Stomach smooth muscle (tissue), 2 donors: ENCODE data around the gene OTOA.
"Not testable (repeated sequence)": the region's sequence is repeated elsewhere in the genome, so short reads cannot be mapped to it uniquely, and the experiment has no call there.

ENCODE experiments used
- H3K27ac ChIP-seq: one replicate; pipeline ENCODE4 v1.7.0; 2013; ENCODE audit warnings: mild to moderate bottlenecking, low read length, inconsistent platforms
- H3K27me3 ChIP-seq, 2 donors: one replicate each; pipeline ENCODE4 v1.7.0; 2013; ENCODE audit warnings: low read length in 2 of 2; ENCODE audit not compliant: insufficient read depth in 2 of 2, control insufficient read depth in 1 of 2
- H3K36me3 ChIP-seq, 2 donors: one replicate each; pipeline ENCODE4 v1.7.0; 2013; ENCODE audit warnings: low read length in 2 of 2; ENCODE audit not compliant: control insufficient read depth in 2 of 2, insufficient read depth in 2 of 2
- H3K4me1 ChIP-seq: one replicate; pipeline ENCODE4 v1.7.0; 2013; ENCODE audit warnings: low read length; ENCODE audit not compliant: control insufficient read depth, insufficient read depth
- H3K4me3 ChIP-seq, 2 donors: one replicate each; pipeline ENCODE4 v1.7.0; 2013; ENCODE audit warnings: low read length in 2 of 2
- H3K9ac ChIP-seq, 2 donors: one replicate each; pipeline ENCODE4 v1.7.0; 2013; ENCODE audit warnings: low read length in 2 of 2, mild to moderate bottlenecking in 1 of 2
- H3K9me3 ChIP-seq, 2 donors: one replicate each; pipeline ENCODE4 v1.7.0; 2013; ENCODE audit warnings: low read length in 2 of 2; ENCODE audit not compliant: control insufficient read depth in 2 of 2
- donor health status: healthy.
- donor health status: Pancreatic carcinoma.

Gene OTOA

DNA sequence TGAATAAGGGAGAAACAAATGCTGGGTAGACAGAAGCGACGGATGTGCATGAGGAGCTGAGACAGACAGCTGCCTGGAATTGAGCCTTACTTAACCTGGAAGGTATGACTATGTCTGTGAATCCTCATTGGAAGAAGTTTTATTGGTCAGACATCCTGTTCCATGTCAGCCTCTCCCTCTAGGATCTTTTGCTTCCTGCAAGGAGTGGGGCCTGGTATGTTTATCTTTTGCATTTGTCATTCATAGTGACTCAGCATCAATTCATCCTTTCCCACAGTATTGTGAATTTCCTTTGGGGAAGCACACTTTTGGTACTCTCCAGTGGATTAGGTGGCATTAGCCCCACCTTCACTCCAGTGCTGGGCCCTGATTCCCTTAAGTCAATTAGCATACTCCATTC is 105.5 kb downstream of the OTOA start:
- H3K4me1 ChIP-seq, H3K9me3 ChIP-seq, H3K4me3 ChIP-seq, H3K27me3 ChIP-seq, H3K36me3 ChIP-seq, H3K27ac ChIP-seq, H3K9ac ChIP-seq: not testable (repeated sequence)

DNA sequence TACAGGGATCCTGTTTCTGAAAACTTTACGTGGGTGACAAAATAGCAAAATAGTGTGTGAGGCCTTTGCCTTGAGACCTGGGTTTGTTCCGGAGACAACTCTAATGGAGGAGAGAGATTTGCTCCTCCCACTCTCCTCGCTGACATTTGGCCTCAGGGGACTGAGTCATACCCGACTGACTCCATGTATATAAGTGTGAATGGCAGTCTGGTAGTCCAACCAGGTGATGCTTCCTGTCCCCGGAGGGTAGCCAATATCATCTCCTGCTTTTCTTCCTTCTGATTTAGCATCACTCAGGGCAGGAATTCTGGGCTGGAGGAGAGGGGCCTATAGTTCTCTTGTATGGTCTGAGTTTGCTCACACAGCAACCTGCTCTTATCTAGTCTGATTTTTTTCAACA is 106.8 kb downstream of the OTOA start:
- H3K9ac ChIP-seq, H3K27me3 ChIP-seq, H3K27ac ChIP-seq, H3K9me3 ChIP-seq, H3K36me3 ChIP-seq, H3K4me3 ChIP-seq, H3K4me1 ChIP-seq: not testable (repeated sequence)

DNA sequence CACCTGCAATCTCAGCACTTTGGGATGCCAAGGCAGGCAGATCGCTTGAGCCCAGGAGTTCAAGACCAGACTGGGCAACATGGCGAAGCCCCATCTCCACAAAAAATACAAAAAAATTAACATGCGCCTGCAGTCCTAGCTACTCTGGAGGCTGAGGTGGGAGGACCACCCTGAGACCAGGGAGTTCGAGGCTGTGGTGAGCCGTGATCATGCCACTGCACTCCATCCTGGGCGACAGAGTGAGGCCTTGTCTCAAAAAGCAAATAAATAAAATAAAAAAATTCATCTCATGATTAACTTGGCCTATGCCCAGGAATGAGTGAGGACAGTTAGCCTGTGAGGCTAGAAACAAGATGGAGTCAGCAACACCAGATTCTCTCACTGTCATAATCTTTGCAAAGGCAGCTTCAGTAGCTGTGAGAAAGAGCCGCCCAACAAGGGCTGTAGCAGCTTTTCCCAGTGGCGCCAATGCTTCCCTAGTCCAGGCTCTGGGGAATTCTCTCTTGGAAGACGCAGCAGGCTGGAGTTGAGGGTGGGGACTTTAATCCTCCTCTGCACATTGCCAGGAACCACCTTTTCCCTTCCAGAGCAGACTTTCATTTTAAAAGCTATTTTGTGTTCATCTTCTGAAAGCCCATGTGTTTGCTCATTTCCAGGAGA is 108.9 kb downstream of the OTOA start:
- not testable (repeated sequence) for H3K4me3 ChIP-seq, H3K27ac ChIP-seq, H3K9ac ChIP-seq

DNA sequence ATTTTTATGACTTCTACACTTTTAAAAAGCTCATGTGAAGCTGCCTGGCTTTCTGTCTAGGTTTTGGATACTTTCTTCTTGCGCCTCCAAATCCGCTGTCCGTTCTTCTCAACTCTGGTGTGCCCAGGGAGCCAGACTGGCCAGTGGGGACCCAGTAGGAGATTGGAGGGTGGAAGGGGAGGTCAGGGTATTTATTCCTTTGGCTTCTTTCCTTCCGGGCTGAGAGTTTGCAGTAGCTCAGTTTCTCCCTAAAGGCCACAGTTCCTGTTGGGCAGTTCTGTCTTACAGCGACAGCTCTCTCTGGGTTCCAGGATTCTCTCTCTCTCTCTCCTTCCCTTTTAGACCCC is 109.4 kb downstream of the OTOA start:
- not testable (repeated sequence) for H3K9ac ChIP-seq, H3K27ac ChIP-seq, H3K4me3 ChIP-seq

More for the DNA sequence above, 108.9 kb downstream of the OTOA start:
- not testable (repeated sequence) for H3K27me3 ChIP-seq, H3K9me3 ChIP-seq, H3K36me3 ChIP-seq, H3K4me1 ChIP-seq

DNA sequence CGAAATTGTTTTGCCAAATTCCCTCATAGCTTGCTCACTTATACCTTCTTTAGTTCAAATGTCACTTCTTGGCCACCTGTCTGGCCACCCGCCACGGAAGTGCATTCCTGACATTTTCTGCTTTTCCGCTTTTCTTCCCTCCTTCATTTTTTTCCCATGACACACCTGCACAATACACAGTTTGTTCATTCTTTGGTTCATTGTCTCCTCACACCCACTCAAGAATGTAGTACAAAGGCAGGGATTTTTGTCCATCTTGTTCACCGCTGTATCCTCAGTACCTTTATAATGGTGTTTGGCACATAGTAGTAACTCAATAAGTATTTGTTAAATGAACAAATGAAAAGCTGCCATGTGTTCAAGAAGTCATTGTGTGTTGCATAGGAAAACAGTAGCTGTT is 116.8 kb downstream of the OTOA start:
- not testable (repeated sequence) for H3K27me3 ChIP-seq, H3K4me3 ChIP-seq

More for the DNA sequence above, 109.4 kb downstream of the OTOA start:
- H3K27me3 ChIP-seq, H3K4me1 ChIP-seq, H3K36me3 ChIP-seq, H3K9me3 ChIP-seq: not testable (repeated sequence)

DNA sequence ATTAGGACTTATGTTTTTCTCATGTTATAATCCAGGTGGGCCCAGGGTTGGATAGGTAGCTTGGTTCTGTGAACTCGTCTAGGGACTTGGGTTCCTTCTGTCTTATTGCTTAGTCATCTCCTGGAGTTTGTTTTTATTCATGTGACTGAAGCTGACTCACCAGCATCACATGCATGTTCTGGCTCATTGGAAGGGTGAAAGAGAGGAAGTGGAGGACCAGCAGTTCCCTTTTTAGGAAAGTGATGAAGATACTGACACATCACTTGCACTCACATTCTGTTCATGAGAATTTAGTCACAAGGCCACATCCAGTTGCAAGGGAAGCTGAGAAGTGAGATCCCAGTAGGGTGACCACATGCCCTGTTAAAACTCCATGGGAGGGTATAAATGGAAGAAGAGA is 126.7 kb downstream of the OTOA start:
- H3K4me1 ChIP-seq, H3K27me3 ChIP-seq, H3K27ac ChIP-seq, H3K9ac ChIP-seq, H3K9me3 ChIP-seq, H3K4me3 ChIP-seq, H3K36me3 ChIP-seq: not testable (repeated sequence)

More for the DNA sequence above, 116.8 kb downstream of the OTOA start:
- not testable (repeated sequence) for H3K36me3 ChIP-seq, H3K27ac ChIP-seq, H3K9me3 ChIP-seq, H3K4me1 ChIP-seq, H3K9ac ChIP-seq

DNA sequence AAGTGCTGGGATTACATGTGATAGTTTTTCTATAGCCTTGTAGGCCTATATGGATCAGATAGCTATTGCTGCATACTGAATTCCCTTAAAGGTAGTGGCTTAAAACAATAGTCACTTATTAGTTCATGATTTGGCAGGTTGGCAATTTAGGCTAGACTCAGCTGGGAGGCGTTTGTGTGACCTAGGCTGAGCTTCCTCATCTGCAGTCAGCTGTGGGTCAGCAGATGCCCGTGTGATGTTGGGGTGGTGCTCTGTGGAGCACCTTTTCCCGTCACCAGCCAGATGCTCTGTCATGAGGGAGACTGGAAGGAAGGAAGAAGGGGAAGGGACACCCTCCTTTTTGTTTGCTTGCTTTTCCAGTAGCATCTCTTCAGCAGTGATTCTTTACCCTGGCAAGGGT is 129.5 kb downstream of the OTOA start:
- not testable (repeated sequence) for H3K27ac ChIP-seq, H3K9me3 ChIP-seq, H3K4me3 ChIP-seq, H3K9ac ChIP-seq, H3K4me1 ChIP-seq, H3K36me3 ChIP-seq, H3K27me3 ChIP-seq

DNA sequence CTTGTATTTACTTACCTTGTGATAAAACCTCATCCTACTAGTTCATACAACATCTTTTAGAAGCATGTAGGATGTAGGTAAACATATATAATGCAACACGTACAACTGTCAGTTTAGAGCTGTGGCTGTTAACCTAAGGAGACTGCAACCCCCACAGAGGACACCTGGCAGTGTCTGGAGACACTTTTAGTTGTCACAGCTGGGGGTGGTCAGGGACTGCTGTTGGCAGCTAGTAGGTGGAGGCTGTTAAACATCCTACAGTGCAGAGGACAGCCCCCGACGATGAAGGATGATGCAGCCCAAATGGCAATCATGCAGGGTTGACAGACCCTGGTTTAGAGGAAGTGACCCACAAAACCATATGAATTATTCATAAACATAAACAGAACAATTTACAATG is 134.8 kb downstream of the OTOA start:
- H3K27ac ChIP-seq, H3K27me3 ChIP-seq, H3K36me3 ChIP-seq, H3K4me3 ChIP-seq, H3K9ac ChIP-seq, H3K9me3 ChIP-seq, H3K4me1 ChIP-seq: not testable (repeated sequence)

DNA sequence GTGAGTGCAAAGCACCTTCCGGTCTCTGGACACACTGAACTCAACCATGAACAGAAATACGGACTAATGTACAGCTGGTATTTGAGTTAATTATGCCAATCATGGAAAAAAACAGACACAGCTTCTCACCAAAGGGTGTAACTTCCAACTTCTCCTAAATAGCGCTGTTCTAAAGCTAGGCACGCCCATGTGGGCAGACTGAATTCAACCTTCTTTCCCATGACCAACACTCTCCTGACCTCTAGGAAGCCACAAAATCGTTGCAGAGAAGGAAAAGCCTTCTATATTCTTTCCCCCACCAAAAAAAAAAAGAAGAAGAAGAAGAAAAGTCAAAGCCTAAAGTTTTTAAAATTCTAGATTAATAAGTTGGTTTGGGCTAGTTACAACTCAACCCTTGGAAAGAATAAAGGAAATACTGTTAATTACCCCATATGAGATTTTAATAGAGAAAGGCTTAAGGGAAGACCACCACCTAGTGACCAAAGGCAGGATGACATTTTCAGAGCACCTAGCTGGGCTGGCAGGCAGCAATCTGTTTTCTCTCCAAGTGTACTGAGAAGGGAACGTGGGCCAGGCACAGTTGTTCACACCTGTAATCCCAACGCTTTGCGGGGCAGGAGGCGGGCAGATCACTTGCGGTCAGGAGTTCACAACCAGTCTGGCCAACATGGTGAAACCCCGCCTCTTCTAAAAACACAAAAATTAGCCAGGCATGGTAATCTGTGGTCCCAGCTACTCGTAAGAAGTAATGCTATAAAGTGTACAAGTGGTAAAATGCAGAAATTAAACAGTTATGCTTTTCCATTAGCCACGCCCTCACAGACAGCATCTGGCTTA is 138.0 kb downstream of the OTOA start:
- H3K36me3 ChIP-seq, H3K9me3 ChIP-seq, H3K9ac ChIP-seq, H3K27me3 ChIP-seq, H3K4me1 ChIP-seq, H3K4me3 ChIP-seq, H3K27ac ChIP-seq: not testable (repeated sequence)

DNA sequence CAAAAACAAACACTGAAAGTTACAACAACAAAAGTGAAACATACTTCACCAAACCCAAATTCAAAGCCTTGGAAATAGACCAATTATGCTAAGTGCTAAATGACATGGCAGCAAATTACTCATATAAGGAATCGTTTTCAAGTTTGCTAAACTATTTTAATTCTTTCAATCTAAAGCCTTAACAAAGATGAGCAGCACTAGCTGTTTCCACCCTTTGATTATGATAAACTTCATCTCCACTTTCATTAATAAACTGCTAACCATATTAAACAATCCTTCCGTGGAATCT is 138.6 kb downstream of the OTOA start:
- H3K9me3 ChIP-seq, H3K27ac ChIP-seq, H3K4me3 ChIP-seq: not testable (repeated sequence)

More for the DNA sequence above, 138.6 kb downstream of the OTOA start:
- H3K4me1 ChIP-seq, H3K27me3 ChIP-seq, H3K9ac ChIP-seq, H3K36me3 ChIP-seq: not testable (repeated sequence)
